ENCODE data around the gene MTHFSD. TPM values are rescaled to one million over a fixed set of nuclear protein-coding genes. Genes with fewer than 3 reads are reported as not detected.

The MTHFSD gene
- total RNA-seq, 2 donors from 2014 or later: 17.1 to 19.3 TPM

DNA sequence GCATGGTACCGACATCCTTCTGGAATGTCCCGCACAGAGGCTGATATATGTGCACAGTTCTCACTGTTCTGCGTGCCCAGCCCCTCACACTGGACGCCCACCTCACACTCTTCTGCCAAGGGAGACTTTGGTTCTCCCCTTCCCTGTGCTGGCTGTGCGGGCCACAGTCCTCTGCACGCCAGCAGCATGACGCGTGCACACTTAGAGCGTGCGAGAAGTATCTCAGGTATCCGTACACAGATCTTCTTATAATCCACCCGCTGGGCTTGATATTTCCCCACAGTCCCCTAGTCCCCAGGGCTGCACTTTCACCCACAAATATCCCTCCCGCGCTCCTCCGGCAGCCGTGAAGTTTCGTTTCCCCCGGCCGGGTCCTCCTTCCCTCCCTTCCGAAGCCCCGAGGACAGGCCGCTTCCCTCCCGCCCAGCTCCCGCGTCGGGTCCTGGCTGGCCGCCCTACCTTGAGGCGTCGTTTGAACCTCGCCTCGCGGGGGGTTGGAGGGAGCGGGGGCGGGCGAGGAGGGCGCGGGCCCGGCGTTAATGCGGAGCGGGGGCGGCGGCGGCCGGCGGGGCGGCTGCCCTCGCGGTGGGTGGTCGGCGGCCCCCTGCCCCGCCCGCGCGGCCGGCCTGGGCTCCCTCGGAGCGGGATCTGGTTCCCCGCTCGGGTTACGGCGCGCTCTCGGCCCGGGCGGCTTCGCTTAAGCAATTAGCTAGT is 49.7 kb downstream of the MTHFSD start:
- ATAC-seq (replicated peaks): no peak
- no peak overlapping the region for H3K27ac Mint-ChIP-seq
- peaks cover 8% of the 10 kb centered on the region for H3K36me3 Mint-ChIP-seq (ENCODE audit: low read depth)
- no peak overlapping the region for H3K4me3 Mint-ChIP-seq
- H3K9me3 Mint-ChIP-seq: no peaks in the 10 kb centered on the region
- peaks cover 11% of the 10 kb centered on the region for H3K4me1 Mint-ChIP-seq
- peaks cover 67% of the 10 kb centered on the region for H3K27me3 Mint-ChIP-seq

DNA sequence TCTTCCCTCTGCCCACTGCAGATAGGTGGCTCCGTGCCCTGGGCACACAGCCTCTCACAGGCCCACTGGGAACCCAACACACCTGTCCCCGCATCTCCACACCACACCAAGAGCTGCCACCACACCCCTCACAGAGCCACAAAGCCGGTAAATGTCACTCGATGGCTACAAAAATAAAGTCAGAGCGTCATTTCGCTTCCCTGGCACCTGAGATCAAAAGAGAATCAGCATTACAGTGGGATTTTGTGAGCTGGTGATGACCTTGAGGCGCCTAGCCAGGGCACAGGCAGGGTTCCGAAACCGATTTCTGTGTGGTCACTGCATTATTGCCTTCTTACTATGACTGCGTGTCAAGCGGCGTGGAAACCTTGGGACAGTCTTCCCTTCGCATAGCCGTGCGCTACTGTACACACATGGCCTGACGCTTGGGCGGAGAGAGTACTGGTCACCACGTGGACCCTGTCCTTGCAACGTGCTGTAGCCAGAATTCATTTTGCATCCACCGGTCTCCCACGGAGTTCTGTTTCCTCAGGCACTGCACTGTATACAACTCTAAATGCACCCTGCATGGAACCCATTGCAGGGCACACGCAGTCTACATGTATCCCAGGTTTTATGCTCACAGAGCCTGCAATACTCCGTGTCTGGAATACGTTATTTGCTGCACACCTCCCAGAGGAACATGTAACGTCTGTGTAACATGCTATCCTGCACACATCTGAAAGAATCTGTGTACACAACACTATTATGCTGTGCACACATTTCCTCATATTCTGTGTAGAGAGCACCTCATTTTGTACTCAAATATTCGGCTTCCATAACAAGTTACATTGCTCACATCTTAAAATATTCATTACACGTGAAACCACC is 50.5 kb downstream of the MTHFSD start:
- peaks cover 72% of the 10 kb centered on the region for H3K27me3 Mint-ChIP-seq
- peaks cover 11% of the 10 kb centered on the region for H3K4me1 Mint-ChIP-seq
- no peak overlapping the region for H3K27ac Mint-ChIP-seq
- H3K36me3 Mint-ChIP-seq (ENCODE audit: low read depth): peaks cover 8% of the 10 kb centered on the region
- ATAC-seq (replicated peaks): no peak
- H3K4me3 Mint-ChIP-seq: no peak overlapping the region
- no peaks in the 10 kb centered on the region for H3K9me3 Mint-ChIP-seq

DNA sequence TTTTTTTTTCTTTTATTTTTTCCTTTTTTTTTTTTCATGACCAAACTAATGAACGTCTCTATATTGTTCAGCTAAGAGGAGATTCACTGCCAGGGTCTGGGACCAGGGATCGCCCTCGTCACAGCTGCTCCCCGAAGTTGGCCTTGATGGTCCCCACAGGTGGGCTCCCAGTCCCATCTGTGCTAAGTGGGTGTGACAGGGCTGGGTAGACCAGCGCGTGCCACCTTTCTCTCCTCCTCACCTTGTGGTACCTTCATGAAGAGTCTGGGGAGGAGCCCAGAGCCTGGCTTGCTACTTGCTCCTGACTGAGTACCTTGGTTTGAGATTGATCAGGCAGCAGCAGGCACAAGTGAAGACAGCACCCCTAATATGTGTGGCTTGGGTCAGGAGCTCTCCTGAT is 51.2 kb downstream of the MTHFSD start:
- Mint-ChIP-seq H3K27ac (no peak overlapping the region), H3K4me3 (no peak overlapping the region), H3K36me3 (ENCODE audit: low read depth) (peaks cover 8% of the 10 kb centered on the region), H3K27me3 (peaks cover 74% of the 10 kb centered on the region), H3K4me1 (peaks cover 8% of the 10 kb centered on the region), H3K9me3 (no peaks in the 10 kb centered on the region)
- ATAC-seq (replicated peaks): no peak

DNA sequence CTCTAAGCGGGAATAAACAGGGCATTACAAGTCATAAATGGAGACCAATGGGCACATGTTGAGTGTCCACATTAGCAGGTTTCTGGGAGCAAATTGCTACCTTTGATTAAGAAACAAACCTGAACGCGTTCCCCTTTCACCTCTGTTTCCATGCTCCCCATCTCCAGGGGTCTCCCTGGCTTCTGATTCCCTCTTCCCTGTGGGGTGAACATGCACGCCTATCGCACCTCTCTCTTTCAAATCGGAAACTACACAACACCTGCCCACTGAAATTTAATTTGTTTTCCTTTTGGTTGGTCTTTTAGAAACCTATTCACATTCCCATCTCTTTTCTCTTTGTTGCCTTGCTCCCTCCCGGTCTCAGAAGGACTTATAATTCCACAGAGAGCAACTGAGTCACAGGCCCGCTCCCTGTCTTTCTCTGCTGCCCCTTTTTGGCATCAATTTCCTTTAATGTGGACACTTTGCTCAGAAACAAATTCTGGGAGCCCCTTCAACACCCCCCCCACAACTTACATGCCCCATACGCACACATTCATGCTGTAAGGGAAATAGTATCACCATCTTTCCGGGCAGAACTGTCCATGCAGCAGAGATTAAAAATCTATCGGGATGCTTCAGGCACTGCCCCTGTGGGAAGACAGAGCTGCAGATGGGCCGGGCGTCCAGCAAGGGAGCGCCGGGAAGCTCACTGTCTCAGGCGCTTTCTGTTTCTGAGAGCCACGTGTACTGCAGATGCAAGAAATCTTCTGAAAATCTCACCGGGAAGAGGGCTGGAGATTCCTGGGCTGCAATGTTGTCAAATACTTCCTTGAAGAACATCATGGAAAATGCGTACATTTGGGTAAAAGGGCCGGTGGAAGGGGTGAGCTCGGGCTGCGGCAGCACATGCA is 51.9 kb downstream of the MTHFSD start:
- peaks cover 8% of the 10 kb centered on the region for H3K36me3 Mint-ChIP-seq (ENCODE audit: low read depth)
- H3K4me1 Mint-ChIP-seq: peaks cover 8% of the 10 kb centered on the region
- H3K27me3 Mint-ChIP-seq: peaks cover 76% of the 10 kb centered on the region
- no peak for ATAC-seq (replicated peaks)
- H3K4me3 Mint-ChIP-seq: no peak overlapping the region
- no peak overlapping the region for H3K27ac Mint-ChIP-seq
- no peaks in the 10 kb centered on the region for H3K9me3 Mint-ChIP-seq

DNA sequence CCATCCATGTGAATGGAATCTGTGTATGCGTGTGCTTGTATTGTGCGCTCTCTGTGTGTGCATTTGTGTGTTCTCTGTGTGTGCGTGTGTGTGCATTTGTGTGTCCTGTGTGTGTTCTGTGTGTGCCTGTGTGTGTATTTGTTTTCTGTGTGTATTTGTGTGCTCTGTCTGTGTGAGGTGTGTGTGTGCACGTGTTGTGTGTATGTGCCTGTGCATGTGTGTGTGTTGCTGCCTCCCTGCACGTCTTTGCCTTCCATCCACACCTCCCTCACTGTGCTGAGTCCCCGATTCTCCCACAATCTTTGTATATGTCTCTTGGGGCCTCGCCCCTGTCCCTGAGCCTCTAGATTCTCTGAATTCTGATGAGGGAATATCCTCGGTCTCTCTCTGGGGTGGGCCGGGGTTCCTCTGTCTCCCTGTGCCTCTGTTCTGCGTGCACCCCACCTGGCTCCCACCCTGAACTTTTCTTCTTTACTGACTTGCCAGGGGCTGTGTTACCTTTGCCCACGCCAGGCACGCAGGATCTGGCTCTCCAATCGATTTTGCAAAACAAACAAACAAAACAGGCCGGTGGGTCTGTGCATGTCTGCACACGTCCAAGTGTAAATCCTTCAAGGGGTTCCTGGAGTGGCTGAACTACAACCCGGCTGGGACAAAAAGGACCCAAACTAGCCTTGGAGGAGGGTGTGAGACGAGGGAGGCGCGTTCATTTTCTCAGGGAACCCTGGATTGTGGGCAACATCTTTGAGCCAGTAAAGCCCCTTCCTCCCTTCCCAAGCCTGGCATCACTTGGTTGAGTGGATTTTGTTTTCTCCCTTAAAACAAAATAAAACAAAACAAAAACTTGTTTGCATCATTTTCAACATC is 52.8 kb downstream of the MTHFSD start:
- peaks cover 69% of the 10 kb centered on the region for H3K27me3 Mint-ChIP-seq

DNA sequence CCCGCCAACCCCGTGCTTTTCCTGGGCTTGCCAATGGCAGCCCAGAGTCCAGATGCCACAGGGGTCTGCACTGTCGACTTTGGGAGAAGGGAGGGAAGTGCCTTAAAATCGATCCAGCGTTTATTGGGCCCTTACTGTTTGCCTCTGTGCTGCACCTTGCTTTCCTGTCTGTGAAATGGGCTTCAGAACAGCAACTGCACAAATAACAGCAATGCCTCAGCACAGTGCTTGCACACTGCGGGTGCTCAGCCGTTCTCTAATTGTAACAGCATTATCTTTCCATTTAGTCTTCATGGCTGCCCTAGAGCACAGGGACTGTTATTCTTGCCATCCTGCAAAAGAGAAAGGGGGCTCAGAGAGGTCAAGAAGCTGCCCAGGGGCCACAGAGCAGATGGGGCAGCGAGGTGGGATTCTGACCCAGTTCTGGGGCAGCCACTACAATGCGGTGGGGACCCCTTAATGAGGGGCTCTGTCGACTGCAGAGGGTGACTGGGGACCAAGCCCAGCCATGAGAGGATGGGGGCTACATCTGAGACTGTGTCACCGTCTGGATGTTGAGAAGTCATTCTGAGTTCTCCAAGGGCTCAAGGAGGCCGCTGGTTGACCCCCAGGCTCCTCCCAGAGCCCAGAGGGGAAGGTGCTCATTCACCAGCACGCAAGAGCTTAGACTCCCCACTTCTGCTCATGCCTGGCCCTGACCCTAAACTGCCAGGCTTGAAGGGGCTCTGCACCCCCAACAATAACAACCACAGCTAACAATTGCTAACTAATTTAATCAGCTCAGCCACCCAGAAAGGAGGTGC is 54.1 kb downstream of the MTHFSD start:
- Mint-ChIP-seq H3K27me3 (peaks cover 56% of the 10 kb centered on the region), H3K4me1 (peaks cover under 1% of the 10 kb centered on the region), H3K36me3 (ENCODE audit: low read depth) (no peaks in the 10 kb centered on the region), H3K4me3 (no peak overlapping the region), H3K27ac (no peak overlapping the region), H3K9me3 (no peaks in the 10 kb centered on the region)
- ATAC-seq (replicated peaks): no peak

More for the DNA sequence above, 52.8 kb downstream of the MTHFSD start:
- H3K36me3 Mint-ChIP-seq (ENCODE audit: low read depth): peaks cover 8% of the 10 kb centered on the region
- H3K4me3 Mint-ChIP-seq: no peak overlapping the region
- no peaks in the 10 kb centered on the region for H3K9me3 Mint-ChIP-seq
- no peak overlapping the region for H3K27ac Mint-ChIP-seq
- H3K4me1 Mint-ChIP-seq: peaks cover 8% of the 10 kb centered on the region
- ATAC-seq (replicated peaks): no peak

DNA sequence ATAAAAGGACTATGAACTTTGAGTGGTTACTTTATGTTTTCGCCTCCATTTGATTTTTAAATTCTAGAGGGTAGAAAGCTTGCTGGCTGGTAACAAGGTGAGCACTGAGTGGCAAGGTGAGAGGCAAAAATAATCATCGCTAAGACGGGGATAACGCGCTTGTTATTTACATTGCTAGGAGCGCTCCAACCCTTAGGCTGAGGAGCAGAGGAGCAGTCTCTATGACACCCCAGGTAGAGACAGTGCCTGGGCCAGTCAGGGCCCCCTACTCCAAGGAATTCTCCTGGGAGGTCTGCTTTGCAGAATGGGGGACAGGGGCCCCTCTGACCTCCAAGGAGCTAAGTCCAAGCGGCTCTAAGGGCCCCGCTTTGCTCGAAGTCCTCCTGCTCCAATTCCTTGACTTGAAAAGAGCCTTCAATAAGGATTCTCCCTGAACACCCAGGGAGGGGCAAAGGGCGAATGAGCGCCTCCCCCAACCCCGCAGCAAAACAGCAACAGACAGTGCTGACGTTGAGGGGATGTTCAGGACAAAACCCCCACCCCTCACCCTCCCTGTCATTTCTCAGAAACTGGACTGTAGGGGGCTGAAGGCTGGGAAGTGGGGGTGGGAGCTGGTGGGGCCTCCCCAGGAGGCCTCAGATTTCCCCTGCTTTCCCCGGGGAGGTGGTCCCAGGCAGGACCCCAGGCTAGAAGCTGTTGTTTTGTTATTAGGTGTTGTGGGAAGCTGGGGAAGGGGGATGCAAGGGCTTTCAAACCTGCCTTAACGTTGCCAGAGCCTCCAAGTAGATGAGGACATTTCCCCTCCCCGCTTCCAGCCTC is 54.9 kb downstream of the MTHFSD start:
- H3K4me1 Mint-ChIP-seq: no peaks in the 10 kb centered on the region
- no peak overlapping the region for H3K4me3 Mint-ChIP-seq
- H3K9me3 Mint-ChIP-seq: no peaks in the 10 kb centered on the region
- no peak overlapping the region for H3K27ac Mint-ChIP-seq
- peaks cover 61% of the 10 kb centered on the region for H3K27me3 Mint-ChIP-seq
- H3K36me3 Mint-ChIP-seq (ENCODE audit: low read depth): no peaks in the 10 kb centered on the region
- ATAC-seq (replicated peaks): no peak

DNA sequence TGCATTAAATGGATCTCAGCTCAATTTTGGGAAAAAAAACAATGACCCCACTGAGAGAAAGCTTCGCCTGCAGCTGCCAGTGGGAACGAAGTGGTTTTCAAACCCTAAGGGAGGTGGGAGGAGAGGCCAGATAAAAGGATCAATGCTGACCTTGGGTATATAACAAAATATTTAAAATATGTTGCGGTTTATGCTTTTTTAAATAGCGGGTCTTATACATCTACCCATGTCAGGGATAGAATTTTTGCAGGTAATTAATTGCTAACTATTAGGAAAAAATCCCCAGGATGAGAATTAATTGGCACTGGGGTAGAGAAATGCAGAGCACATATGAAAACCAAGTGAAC is 55.6 kb downstream of the MTHFSD start:
- Mint-ChIP-seq H3K4me1 (no peaks in the 10 kb centered on the region), H3K27ac (no peak overlapping the region), H3K4me3 (no peak overlapping the region), H3K27me3 (peaks cover 55% of the 10 kb centered on the region), H3K36me3 (ENCODE audit: low read depth) (no peaks in the 10 kb centered on the region), H3K9me3 (no peaks in the 10 kb centered on the region)
- no peak for ATAC-seq (replicated peaks)

DNA sequence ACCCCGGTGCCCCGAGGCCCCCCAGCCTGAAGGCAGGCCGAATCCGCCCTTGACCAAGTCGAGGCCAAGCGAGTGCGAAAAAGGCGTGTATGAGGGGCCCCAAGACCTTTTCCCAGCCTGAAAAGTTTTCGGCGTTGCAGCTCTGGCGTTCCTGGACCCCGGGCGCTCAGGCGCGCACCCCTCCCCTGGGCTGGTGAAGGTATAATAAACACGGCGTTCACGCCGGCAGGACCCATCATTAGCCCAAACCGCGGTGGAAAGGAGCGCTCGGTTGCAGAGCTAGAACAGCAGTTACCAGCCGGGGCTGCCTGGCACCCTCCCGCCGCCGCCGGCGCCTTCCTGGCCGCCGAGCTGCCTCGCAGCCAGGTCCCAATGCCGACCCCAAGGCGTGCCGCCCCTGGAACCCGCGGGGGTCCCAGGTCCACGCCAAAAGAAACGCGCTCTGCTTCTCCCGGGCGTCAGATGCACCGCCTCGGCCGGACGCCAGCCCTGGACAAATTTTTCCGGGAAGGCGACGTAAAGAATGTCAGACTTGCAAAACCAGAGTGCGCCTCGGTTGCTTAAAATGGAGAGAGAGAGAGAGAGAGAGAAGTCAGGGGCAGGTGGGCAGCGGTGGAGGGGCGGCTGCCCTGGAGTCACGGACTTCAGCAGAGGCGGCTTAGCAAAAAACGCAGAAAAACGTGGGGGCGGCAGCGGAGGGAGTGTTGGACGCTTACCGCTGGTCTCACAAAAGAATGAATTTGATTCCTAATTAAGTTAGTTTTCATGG is 56.2 kb downstream of the MTHFSD start:
- H3K4me3 Mint-ChIP-seq: no peak overlapping the region
- no peaks in the 10 kb centered on the region for H3K9me3 Mint-ChIP-seq
- H3K27me3 Mint-ChIP-seq: peaks cover 55% of the 10 kb centered on the region
- H3K27ac Mint-ChIP-seq: no peak overlapping the region
- no peaks in the 10 kb centered on the region for H3K36me3 Mint-ChIP-seq (ENCODE audit: low read depth)
- no peak for ATAC-seq (replicated peaks)
- no peaks in the 10 kb centered on the region for H3K4me1 Mint-ChIP-seq

DNA sequence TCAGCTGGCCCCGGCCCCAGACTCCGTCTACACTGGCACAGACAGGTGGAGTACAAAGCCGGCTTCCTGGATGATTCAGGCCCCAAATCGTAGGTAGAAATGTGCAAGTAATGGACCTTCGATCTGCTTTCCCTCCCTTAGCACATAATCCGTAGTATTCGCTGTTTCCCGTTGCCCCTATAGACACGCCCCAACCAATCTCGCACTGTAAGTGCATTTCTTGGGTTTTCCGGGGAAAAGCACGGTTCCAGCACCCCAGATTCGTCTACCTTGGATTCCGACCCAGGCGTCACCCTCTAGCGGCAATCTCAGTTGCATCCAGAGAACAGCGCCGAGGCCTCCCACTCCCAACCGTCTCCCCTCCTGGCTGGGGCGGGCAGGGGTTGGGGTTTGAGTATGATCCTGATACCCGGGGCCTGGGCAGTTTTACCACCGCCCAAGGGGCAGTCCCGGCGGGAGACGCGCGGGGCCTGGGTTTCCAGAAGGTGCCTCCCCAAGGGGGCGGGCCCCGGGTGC is 56.8 kb downstream of the MTHFSD start:
- H3K9me3 Mint-ChIP-seq: no peaks in the 10 kb centered on the region
- H3K36me3 Mint-ChIP-seq (ENCODE audit: low read depth): no peaks in the 10 kb centered on the region
- no peak overlapping the region for H3K4me3 Mint-ChIP-seq
- H3K4me1 Mint-ChIP-seq: no peaks in the 10 kb centered on the region
- peaks cover 52% of the 10 kb centered on the region for H3K27me3 Mint-ChIP-seq
- no peak for ATAC-seq (replicated peaks)
- no peak overlapping the region for H3K27ac Mint-ChIP-seq

DNA sequence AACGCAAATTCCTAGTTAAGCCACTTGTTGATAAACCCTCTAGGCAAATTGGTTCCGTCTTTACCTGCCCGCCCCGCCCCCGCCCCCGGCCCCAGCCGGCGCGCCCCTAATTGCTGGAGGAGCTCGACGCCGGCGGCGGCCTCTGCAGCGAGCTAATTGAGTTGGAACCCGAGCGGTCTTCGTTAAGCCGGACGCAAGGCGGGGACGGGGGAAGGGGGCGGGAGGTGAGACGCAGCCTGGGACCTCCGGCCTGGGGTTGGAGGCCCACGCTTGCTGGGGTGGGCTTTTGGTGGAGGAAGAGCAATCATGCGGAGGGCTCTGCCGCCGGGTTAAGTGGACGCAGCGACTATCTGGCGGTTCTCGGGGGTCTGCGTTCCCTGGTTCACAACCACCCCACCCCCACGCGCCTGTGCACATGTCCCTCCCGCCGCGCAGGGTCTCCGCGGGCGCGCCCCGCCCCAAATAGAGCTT is 57.4 kb downstream of the MTHFSD start:
- no peak for ATAC-seq (replicated peaks)
- Mint-ChIP-seq H3K36me3 (ENCODE audit: low read depth) (no peaks in the 10 kb centered on the region), H3K4me1 (no peaks in the 10 kb centered on the region), H3K9me3 (no peaks in the 10 kb centered on the region), H3K27ac (no peak overlapping the region), H3K4me3 (no peak overlapping the region), H3K27me3 (peaks cover 51% of the 10 kb centered on the region)
